HepG2 (cell line): ENCODE results near the gene DBNDD1. TPM values are rescaled to one million over a fixed set of nuclear protein-coding genes. Genes with fewer than 3 reads are reported as not detected.
A peak's percentile ranks its signal among the peaks of the same experiment; 100 is the strongest.

Source experiments
- BRD4 ChIP-seq: sonication (generic); formaldehyde crosslinking; IDR thresholded peaks from 2 replicates; pipeline ENCODE4 v1.4.0; 2020; ENCODE audit warnings: missing genetic modification reagents
- FIP1L1 ChIP-seq: fragments of 200-400 bp; formaldehyde crosslinking; IDR thresholded peaks from 2 replicates; pipeline ENCODE4 v1.6.1; 2018; ENCODE audit warnings: low read depth, mild to moderate bottlenecking, low read length, moderate library complexity, borderline replicate concordance; ENCODE audit not compliant: insufficient read depth
- GFI1 ChIP-seq: sonication (generic); formaldehyde crosslinking; IDR thresholded peaks from 2 replicates; pipeline ENCODE4 v1.5.0; 2020; ENCODE audit warnings: missing genetic modification reagents, mild to moderate bottlenecking, borderline replicate concordance
- GZF1 ChIP-seq: sonication (generic); formaldehyde crosslinking; IDR thresholded peaks from 2 replicates; pipeline ENCODE4 v1.5.1; 2020; ENCODE audit warnings: mild to moderate bottlenecking, missing genetic modification reagents
- HDAC2 ChIP-seq: sonication (generic); formaldehyde crosslinking; IDR thresholded peaks from 2 replicates; pipeline ENCODE4 v1.4.0; 2020; ENCODE audit warnings: missing genetic modification reagents
- KDM5A ChIP-seq: fragments of 200-600 bp; sonication (generic); IDR thresholded peaks from 2 replicates; pipeline ENCODE4 v1.7.0; 2018; ENCODE audit warnings: antibody characterized with exemption, mild to moderate bottlenecking, low read length, borderline replicate concordance
- MATR3 ChIP-seq: sonication (generic); formaldehyde crosslinking; IDR thresholded peaks from 2 replicates; pipeline ENCODE4 v1.4.0; 2020; ENCODE audit warnings: missing genetic modification reagents
- NFE2L1 ChIP-seq: sonication (generic); formaldehyde crosslinking; IDR thresholded peaks from 2 replicates; pipeline ENCODE4 v1.4.0; 2020; ENCODE audit warnings: missing genetic modification reagents, mild to moderate bottlenecking, borderline replicate concordance
- ZFP1 ChIP-seq: IDR thresholded peaks from 2 replicates; pipeline ENCODE4 v1.6.1; 2016
- ZNF841 ChIP-seq: sonication (generic); formaldehyde crosslinking; IDR thresholded peaks from 2 replicates; pipeline ENCODE4 v1.8.1; 2023; ENCODE audit warnings: missing genetic modification reagents, borderline replicate concordance
- ZNF878 ChIP-seq: sonication (generic); formaldehyde crosslinking; IDR thresholded peaks from 2 replicates; pipeline ENCODE4 v1.8.1; 2023; ENCODE audit warnings: mild to moderate bottlenecking, missing genetic modification reagents, moderate library complexity
- polyA plus RNA-seq, 8 experiments: library from polyadenylated mRNA; depleted of rRNA in 3 of 8; stranded (reverse) in 7 of 8; unstranded in 1 of 8; fragments of >200 nt; fragmentation: Illumina TruSeq in 4 of 8; extraction: Trizol in 4 of 8; gene quantifications; 2 replicates each; pipeline versions ENCODE4 v1.2.1 to v1.2.3, GENCODE V29; 2011 to 2016; ENCODE audit warnings: low read depth in 4 of 8, missing spikeins in 1 of 8, mixed read lengths in 1 of 8; ENCODE audit not compliant: insufficient read depth in 1 of 8
- total RNA-seq, 5 experiments: library from RNA; depleted of rRNA; stranded (reverse); fragments of >200 nt; fragmentation: Illumina TruSeq; extraction: Trizol; gene quantifications; 2 replicates each; pipeline ENCODE4 v1.2.3, GENCODE V29; 2016; ENCODE audit warnings: low read depth in 1 of 5
- TF ChIP-seq, protein P1 (sequence below), 2 experiments: sonication (generic) in 1 of 2; formaldehyde crosslinking in 1 of 2; IDR thresholded peaks; 2 replicates each; pipeline versions ENCODE4 v1.6.1 to v1.9.0; 2014 to 2022; ENCODE audit warnings: antibody characterized with exemption in 1 of 2, borderline replicate concordance in 1 of 2, inconsistent platforms in 1 of 2, low read depth in 1 of 2, missing genetic modification reagents in 1 of 2
- TF ChIP-seq, protein P2 (sequence below): sonication (generic); formaldehyde crosslinking; conservative IDR thresholded peaks from 2 replicates; pipeline ENCODE4 v1.5.0; 2020; ENCODE audit warnings: missing genetic modification reagents
- TF ChIP-seq, protein P3 (sequence below): sonication (generic); formaldehyde crosslinking; IDR thresholded peaks from 2 replicates; pipeline ENCODE4 v1.4.0; 2020; ENCODE audit warnings: low read depth, missing genetic modification reagents

DBNDD1 gene
- total and polyA plus RNA-seq, 2 of the 13 experiments (the other 11 are each of a cell fraction or from before 2014, with no cell fraction given), result 17.0 to 40.4 TPM

DNA sequence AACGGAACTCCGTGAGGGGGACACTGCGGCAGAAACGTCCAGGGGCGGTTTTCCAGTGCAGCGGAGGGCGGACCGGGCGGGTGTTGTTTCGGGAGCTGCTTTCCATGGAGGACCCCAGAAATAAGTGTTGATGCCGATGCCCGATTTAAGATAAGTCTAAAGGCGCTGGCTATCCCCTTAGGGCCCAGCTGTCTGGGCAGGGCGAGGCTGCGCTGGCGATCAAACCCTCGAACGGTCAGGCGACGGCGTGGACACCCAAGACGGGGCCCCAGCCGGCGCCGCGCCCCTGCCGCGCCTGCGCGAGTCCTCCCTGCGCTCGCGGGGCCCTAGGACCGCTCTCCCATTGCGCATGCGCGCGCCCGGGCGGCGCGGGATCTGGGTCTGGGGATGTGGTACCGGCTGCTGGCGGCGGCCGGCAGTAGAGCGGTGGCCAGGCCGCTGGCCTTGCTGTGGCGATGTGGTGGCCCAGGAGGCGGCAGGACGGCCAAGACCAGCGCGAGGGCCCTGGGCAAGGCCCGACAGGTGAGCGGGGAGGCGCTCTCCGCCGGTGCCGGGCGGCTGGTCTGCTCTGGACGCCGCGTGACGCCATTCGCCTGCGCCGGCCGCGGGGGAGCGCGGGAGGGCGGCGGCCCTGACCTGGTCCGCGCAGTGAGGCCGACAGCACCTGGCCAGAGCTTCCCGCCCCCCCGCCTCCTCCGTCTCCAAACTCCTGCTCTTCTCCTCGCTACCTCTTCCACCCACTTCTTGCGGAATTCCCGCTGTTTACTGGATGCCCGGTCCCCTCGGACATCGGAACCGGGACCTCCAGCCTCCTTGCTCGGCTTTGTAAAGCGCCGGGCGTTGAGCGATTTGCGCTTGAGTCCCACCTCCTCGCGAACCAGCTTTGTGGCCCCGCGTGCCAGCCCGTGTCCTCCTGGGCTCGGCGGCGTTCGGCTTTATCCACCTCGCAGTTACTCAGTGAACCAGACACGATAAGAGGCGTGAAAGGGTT is 46.7 kb downstream of the DBNDD1 start (continued):
- TF ChIP-seq, protein P1, sequence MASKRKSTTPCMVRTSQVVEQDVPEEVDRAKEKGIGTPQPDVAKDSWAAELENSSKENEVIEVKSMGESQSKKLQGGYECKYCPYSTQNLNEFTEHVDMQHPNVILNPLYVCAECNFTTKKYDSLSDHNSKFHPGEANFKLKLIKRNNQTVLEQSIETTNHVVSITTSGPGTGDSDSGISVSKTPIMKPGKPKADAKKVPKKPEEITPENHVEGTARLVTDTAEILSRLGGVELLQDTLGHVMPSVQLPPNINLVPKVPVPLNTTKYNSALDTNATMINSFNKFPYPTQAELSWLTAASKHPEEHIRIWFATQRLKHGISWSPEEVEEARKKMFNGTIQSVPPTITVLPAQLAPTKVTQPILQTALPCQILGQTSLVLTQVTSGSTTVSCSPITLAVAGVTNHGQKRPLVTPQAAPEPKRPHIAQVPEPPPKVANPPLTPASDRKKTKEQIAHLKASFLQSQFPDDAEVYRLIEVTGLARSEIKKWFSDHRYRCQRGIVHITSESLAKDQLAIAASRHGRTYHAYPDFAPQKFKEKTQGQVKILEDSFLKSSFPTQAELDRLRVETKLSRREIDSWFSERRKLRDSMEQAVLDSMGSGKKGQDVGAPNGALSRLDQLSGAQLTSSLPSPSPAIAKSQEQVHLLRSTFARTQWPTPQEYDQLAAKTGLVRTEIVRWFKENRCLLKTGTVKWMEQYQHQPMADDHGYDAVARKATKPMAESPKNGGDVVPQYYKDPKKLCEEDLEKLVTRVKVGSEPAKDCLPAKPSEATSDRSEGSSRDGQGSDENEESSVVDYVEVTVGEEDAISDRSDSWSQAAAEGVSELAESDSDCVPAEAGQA (IDR thresholded peaks at IDR 0.05; ENCODE audit: low read depth), result peak; percentile 88; the same call in 1 of the 2 replicates
- TF ChIP-seq, protein P1 (CRISPR knock-in tag; IDR thresholded peaks at IDR 0.05; ENCODE audit: borderline replicate concordance), result peak; percentile 45; the same call in 1 of the 2 replicates
- TF ChIP-seq MATR3, result no peak
- TF ChIP-seq BRD4 (CRISPR knock-in tag), result peak; percentile 90
- no peak for TF ChIP-seq ZNF841 (CRISPR knock-in tag)
- no peak for TF ChIP-seq GZF1 (CRISPR knock-in tag)
- TF ChIP-seq, protein P2, sequence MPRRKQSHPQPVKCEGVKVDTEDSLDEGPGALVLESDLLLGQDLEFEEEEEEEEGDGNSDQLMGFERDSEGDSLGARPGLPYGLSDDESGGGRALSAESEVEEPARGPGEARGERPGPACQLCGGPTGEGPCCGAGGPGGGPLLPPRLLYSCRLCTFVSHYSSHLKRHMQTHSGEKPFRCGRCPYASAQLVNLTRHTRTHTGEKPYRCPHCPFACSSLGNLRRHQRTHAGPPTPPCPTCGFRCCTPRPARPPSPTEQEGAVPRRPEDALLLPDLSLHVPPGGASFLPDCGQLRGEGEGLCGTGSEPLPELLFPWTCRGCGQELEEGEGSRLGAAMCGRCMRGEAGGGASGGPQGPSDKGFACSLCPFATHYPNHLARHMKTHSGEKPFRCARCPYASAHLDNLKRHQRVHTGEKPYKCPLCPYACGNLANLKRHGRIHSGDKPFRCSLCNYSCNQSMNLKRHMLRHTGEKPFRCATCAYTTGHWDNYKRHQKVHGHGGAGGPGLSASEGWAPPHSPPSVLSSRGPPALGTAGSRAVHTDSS (CRISPR knock-in tag), result no peak
- TF ChIP-seq, protein P3, sequence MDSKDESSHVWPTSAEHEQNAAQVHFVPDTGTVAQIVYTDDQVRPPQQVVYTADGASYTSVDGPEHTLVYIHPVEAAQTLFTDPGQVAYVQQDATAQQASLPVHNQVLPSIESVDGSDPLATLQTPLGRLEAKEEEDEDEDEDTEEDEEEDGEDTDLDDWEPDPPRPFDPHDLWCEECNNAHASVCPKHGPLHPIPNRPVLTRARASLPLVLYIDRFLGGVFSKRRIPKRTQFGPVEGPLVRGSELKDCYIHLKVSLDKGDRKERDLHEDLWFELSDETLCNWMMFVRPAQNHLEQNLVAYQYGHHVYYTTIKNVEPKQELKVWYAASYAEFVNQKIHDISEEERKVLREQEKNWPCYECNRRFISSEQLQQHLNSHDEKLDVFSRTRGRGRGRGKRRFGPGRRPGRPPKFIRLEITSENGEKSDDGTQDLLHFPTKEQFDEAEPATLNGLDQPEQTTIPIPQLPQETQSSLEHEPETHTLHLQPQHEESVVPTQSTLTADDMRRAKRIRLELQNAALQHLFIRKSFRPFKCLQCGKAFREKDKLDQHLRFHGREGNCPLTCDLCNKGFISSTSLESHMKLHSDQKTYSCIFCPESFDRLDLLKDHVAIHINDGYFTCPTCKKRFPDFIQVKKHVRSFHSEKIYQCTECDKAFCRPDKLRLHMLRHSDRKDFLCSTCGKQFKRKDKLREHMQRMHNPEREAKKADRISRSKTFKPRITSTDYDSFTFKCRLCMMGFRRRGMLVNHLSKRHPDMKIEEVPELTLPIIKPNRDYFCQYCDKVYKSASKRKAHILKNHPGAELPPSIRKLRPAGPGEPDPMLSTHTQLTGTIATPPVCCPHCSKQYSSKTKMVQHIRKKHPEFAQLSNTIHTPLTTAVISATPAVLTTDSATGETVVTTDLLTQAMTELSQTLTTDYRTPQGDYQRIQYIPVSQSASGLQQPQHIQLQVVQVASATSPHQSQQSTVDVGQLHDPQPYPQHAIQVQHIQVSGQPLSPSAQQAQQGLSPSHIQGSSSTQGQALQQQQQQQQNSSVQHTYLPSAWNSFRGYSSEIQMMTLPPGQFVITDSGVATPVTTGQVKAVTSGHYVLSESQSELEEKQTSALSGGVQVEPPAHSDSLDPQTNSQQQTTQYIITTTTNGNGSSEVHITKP (CRISPR knock-in tag), result no peak
- 0 out of 2 replicates have a peak, but pooled peaks have one; percentile 17 for TF ChIP-seq FIP1L1
- TF ChIP-seq HDAC2, result no peak; the same call in 1 of the 2 replicates
- TF ChIP-seq KDM5A, result peak; percentile 96
- TF ChIP-seq ZNF878 (CRISPR knock-in tag), result no peak
- peak; percentile 40; the same call in 1 of the 2 replicates for TF ChIP-seq GFI1 (CRISPR knock-in tag)
- no peak for TF ChIP-seq NFE2L1 (CRISPR knock-in tag)
- TF ChIP-seq ZFP1, result peak; percentile 29; the same call in 1 of the 2 replicates
